Vagina (tissue), 2 donors: Measurements from ENCODE around the gene KIRREL3.

ENCODE experiments used
- POLR2A ChIP-seq, 2 donors: fragments of 450-650 bp; IDR thresholded peaks; one replicate each; pipeline ENCODE4 v1.6.1; 2017; ENCODE audit warnings: antibody characterized with exemption in 2 of 2, mild to moderate bottlenecking in 2 of 2, moderate library complexity in 2 of 2
- POLR2AphosphoS5 ChIP-seq, 2 donors: sonication (generic); formaldehyde crosslinking; IDR thresholded peaks; one replicate each; pipeline ENCODE4 v1.9.0; 2017; ENCODE audit warnings: antibody characterized with exemption in 2 of 2, mild to moderate bottlenecking in 2 of 2, low read depth in 1 of 2; ENCODE audit not compliant: insufficient read depth in 1 of 2
- TF ChIP-seq, protein P1 (sequence below), 3 experiments: fragments of 450-650 bp in 2 of 3; fragments of 200-600 bp in 1 of 3; sonication (generic) in 1 of 3; IDR thresholded peaks; one replicate each; pipeline ENCODE4 v1.5.1; 2017 to 2019; ENCODE audit warnings: antibody characterized with exemption in 3 of 3, mild to moderate bottlenecking in 2 of 3, moderate library complexity in 2 of 3

DNA sequence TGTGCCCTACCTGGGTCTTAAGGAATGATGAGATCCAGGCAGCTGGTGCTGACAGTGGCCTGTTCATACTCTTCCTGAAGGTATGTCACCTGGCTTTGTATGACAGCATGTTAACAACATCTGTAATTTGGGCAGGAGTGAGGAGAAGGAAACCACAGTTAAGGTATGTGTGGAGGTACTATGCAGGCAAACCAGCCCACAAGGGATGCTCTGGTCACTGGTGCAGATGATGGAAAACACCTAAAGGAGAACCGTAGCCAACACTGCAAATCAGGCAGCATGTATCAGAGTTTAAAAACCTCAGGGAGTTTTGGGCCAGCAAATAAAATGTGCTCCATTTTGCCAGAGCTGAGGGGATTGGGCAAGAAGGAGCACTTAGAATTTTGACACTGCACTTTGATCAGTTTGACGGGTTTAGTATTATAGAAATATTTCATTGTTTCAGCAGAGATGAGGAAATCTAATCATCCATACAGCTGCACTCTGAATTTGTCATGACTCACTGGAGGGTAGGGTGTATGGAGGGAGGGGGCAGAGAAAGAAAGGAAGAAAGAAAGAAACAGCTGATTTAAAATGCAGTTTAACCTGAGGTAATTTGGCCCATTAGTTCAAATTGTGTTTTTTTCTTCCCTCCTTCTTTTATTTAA is 260.9 kb downstream of the KIRREL3 start:
- TF ChIP-seq, protein P1, sequence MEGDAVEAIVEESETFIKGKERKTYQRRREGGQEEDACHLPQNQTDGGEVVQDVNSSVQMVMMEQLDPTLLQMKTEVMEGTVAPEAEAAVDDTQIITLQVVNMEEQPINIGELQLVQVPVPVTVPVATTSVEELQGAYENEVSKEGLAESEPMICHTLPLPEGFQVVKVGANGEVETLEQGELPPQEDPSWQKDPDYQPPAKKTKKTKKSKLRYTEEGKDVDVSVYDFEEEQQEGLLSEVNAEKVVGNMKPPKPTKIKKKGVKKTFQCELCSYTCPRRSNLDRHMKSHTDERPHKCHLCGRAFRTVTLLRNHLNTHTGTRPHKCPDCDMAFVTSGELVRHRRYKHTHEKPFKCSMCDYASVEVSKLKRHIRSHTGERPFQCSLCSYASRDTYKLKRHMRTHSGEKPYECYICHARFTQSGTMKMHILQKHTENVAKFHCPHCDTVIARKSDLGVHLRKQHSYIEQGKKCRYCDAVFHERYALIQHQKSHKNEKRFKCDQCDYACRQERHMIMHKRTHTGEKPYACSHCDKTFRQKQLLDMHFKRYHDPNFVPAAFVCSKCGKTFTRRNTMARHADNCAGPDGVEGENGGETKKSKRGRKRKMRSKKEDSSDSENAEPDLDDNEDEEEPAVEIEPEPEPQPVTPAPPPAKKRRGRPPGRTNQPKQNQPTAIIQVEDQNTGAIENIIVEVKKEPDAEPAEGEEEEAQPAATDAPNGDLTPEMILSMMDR (IDR thresholded peaks at IDR 0.05), result no peak
- no peak for TF ChIP-seq POLR2A (IDR thresholded peaks at IDR 0.05)
- no peak for TF ChIP-seq POLR2AphosphoS5 (IDR thresholded peaks at IDR 0.05; ENCODE audit: insufficient read depth in 1 of 2, low read depth in 1 of 2)
